Panc1 (cell line): ENCODE measurements around the gene HNRNPA2B1.

ENCODE experiments used
- CTCF ChIP-seq: fragments of 450-650 bp; IDR thresholded peaks from 2 replicates; pipeline ENCODE4 v1.5.1; 2017; ENCODE audit warnings: mild to moderate bottlenecking
- POLR2AphosphoS5 ChIP-seq: IDR thresholded peaks from 2 replicates; pipeline ENCODE4 v1.6.1; 2012; ENCODE audit warnings: mild to moderate bottlenecking, low read depth, low read length, moderate library complexity
- SIN3A ChIP-seq: IDR thresholded peaks from 2 replicates; pipeline ENCODE4 v1.6.1; 2012; ENCODE audit warnings: low read depth, mild to moderate bottlenecking, low read length, moderate library complexity, borderline replicate concordance; ENCODE audit not compliant: insufficient read depth

DNA sequence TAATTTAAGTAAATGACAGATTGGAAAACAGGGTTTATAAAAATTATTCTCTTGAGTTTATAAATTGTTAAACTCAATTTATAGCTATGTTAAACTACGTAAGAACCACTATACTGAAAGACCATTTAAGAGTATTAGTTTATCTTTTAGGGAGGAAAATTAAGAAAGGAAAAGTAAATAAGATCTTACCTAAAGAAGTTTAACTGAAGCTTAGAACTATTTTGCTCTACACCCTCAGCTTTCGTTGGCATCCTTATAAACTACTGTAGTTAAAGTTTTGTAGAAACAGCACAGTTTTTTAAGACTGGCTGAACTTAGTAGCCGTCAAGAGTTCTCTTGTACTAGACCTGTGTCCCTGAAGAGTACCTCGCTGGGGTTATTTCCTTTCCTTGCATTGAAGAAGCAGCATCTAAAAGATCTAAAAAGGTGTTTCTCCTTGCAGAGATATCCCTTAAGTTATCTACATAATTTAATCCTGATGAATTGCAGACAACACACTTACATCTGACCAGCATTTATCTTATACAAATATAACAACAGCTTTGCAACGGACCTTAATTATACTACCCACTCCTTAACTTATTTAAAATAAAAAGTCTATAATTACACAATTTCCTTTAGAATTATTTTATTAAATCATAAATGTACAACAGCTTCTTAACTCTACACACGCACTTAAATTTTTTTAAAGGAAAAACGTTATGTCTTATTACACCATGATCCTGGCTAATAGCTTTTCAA is 9.1 kb downstream of the HNRNPA2B1 start:
- TF ChIP-seq CTCF (no peak), SIN3A (no peak), POLR2AphosphoS5 (no peak)
